GM23338 (cell line): ENCODE measurements around the gene TBX3. TPM values are rescaled to one million over a fixed set of nuclear protein-coding genes. Genes with fewer than 3 reads are reported as not detected.

Experiments
- ATAC-seq: fragments of 200-7000 bp; cut with Tn5 transposase; 3 replicates; pipeline ENCODE4 v1.9.1; 2020
- DNase-seq: peaks from one replicate; pipeline ENCODE4 v3.0.0-alpha.2; 2015; ENCODE audit warnings: low spot score
- H2AFZ ChIP-seq: fragments of 200-600 bp; sonication (generic); 2 replicates; pipeline ENCODE4 v1.8.0; 2016; ENCODE audit warnings: antibody characterized with exemption, mild to moderate bottlenecking, moderate library complexity
- H3F3A ChIP-seq: fragments of 200-600 bp; sonication (generic); replicated peaks from 2 replicates; pipeline ENCODE4 v1.8.0; 2017; ENCODE audit warnings: antibody characterized with exemption, mixed run types, low read depth
- H3K27ac ChIP-seq: fragments of 200-600 bp; sonication (generic); 2 replicates; pipeline ENCODE4 v1.6.1; 2016; ENCODE audit warnings: low read depth
- H3K27me3 ChIP-seq: fragments of 200-600 bp; sonication (generic); 2 replicates; pipeline ENCODE4 v1.8.0; 2016; ENCODE audit warnings: mild to moderate bottlenecking, mixed run types, moderate library complexity; ENCODE audit not compliant: insufficient read depth
- H3K36me3 ChIP-seq: fragments of 200-600 bp; sonication (generic); 2 replicates; pipeline ENCODE4 v1.8.0; 2016; ENCODE audit warnings: mild to moderate bottlenecking; ENCODE audit not compliant: insufficient read depth
- H3K4me1 ChIP-seq: fragments of 200-600 bp; sonication (generic); 2 replicates; pipeline ENCODE4 v1.8.0; 2016; ENCODE audit warnings: mild to moderate bottlenecking, moderate library complexity; ENCODE audit not compliant: insufficient read depth
- H3K4me2 ChIP-seq: fragments of 200-600 bp; sonication (generic); 2 replicates; pipeline ENCODE4 v1.7.1; 2017; ENCODE audit warnings: mixed run types
- H3K4me3 ChIP-seq: fragments of 200-600 bp; sonication (generic); 2 replicates; pipeline ENCODE4 v1.6.1; 2016; ENCODE audit warnings: mixed run types
- H3K79me2 ChIP-seq: fragments of 200-600 bp; sonication (generic); replicated peaks from 2 replicates; pipeline ENCODE4 v1.8.0; 2017; ENCODE audit warnings: mild to moderate bottlenecking; ENCODE audit not compliant: insufficient read depth
- H3K9me2 ChIP-seq: fragments of 200-600 bp; sonication (generic); 2 replicates; pipeline ENCODE4 v1.8.0; 2017; ENCODE audit not compliant: insufficient read depth
- H4K20me1 ChIP-seq: fragments of 200-600 bp; sonication (generic); replicated peaks from 2 replicates; pipeline ENCODE4 v1.8.0; 2017; ENCODE audit warnings: mild to moderate bottlenecking; ENCODE audit not compliant: insufficient read depth
- H3K27ac Mint-ChIP-seq: 2 replicates; pipeline ENCODE4 v1.8.0; 2020; ENCODE audit warnings: inconsistent platforms, mild to moderate bottlenecking, moderate library complexity, mixed read lengths
- H3K27me3 Mint-ChIP-seq: 3 replicates; pipeline ENCODE4 v1.8.0; 2022; ENCODE audit warnings: low read depth, mild to moderate bottlenecking, moderate library complexity, mixed read lengths, inconsistent platforms; ENCODE audit not compliant: insufficient read depth, poor library complexity
- H3K36me3 Mint-ChIP-seq: 3 replicates; pipeline ENCODE4 v1.8.0; 2021; ENCODE audit warnings: low read depth, mild to moderate bottlenecking, inconsistent platforms, moderate library complexity, mixed read lengths
- H3K4me1 Mint-ChIP-seq: 3 replicates; pipeline ENCODE4 v1.8.0; 2020; ENCODE audit warnings: mild to moderate bottlenecking, inconsistent platforms, mixed read lengths
- H3K4me3 Mint-ChIP-seq: 3 replicates; pipeline ENCODE4 v1.8.0; 2021; ENCODE audit warnings: moderate library complexity, mild to moderate bottlenecking, inconsistent platforms, mixed read lengths
- H3K9me3 Mint-ChIP-seq: 3 replicates; pipeline ENCODE4 v1.8.0; 2020; ENCODE audit warnings: moderate library complexity, mild to moderate bottlenecking, inconsistent platforms, mixed read lengths
- CREB1 ChIP-seq: fragments of 250-450 bp; sonication (Bioruptor Pico); IDR thresholded peaks from 2 replicates; pipeline ENCODE4 v1.5.0; 2020; ENCODE audit warnings: low read depth, mild to moderate bottlenecking, moderate library complexity
- EZH2 ChIP-seq: fragments of 200-600 bp; sonication (generic); IDR thresholded peaks from one replicate; pipeline ENCODE4 v1.8.0; 2017; ENCODE audit warnings: antibody characterized with exemption, mild to moderate bottlenecking, low read depth; ENCODE audit not compliant: unreplicated experiment
- EZH2phosphoT487 ChIP-seq: fragments of 200-600 bp; sonication (generic); IDR thresholded peaks from one replicate; pipeline ENCODE4 v1.8.1; 2018; ENCODE audit warnings: antibody characterized with exemption; ENCODE audit not compliant: unreplicated experiment
- JUNB ChIP-seq: IDR thresholded peaks from one replicate; pipeline ENCODE4 v1.6.1; 2016; ENCODE audit warnings: antibody characterized with exemption; ENCODE audit not compliant: unreplicated experiment
- NANOG ChIP-seq: IDR thresholded peaks from 2 replicates; pipeline ENCODE4 v1.6.1; 2016; ENCODE audit warnings: antibody characterized with exemption, borderline replicate concordance
- POLR2AphosphoS5 ChIP-seq: IDR thresholded peaks from 2 replicates; pipeline ENCODE4 v1.6.1; 2016; ENCODE audit warnings: antibody characterized with exemption, low read depth
- STAT1 ChIP-seq: IDR thresholded peaks from one replicate; pipeline ENCODE4 v1.6.1; 2016; ENCODE audit warnings: antibody characterized with exemption; ENCODE audit not compliant: unreplicated experiment
- ZNF114 ChIP-seq: fragments of 250-450 bp; sonication (Bioruptor Pico); IDR thresholded peaks from 2 replicates; pipeline ENCODE4 v1.5.0; 2020; ENCODE audit warnings: mild to moderate bottlenecking, moderate library complexity
- ZNF331 ChIP-seq: fragments of 250-450 bp; sonication (Bioruptor Pico); IDR thresholded peaks from 2 replicates; pipeline ENCODE4 v1.5.0; 2020; ENCODE audit warnings: low read depth, mild to moderate bottlenecking, moderate library complexity
- polyA plus RNA-seq: library from polyadenylated mRNA; unstranded; fragments of >200 nt; fragmentation: Nextera tagmentation; extraction: Ambion mirVana; gene quantifications from 2 replicates; pipeline ENCODE4 v1.2.1, GENCODE V29; 2016
- total RNA-seq: library from RNA; depleted of rRNA; stranded (reverse); fragments of >200 nt; shearing (Covaris generic); gene quantifications from 2 replicates; pipeline ENCODE4 v1.2.3, GENCODE V29; 2014
- TF ChIP-seq, protein P1 (sequence below): fragments of 250-450 bp; sonication (Bioruptor Pico); IDR thresholded peaks from 2 replicates; pipeline ENCODE4 v1.5.0; 2020; ENCODE audit warnings: mild to moderate bottlenecking, moderate library complexity
- TF ChIP-seq, protein P2 (sequence below): IDR thresholded peaks from 2 replicates; pipeline ENCODE4 v1.6.1; 2016; ENCODE audit warnings: antibody characterized with exemption
- TF ChIP-seq, protein P3 (sequence below): IDR thresholded peaks from one replicate; pipeline ENCODE4 v1.6.1; 2018; ENCODE audit warnings: antibody characterized with exemption; ENCODE audit not compliant: unreplicated experiment
- TF ChIP-seq, protein P4 (sequence below), 2 experiments: fragments of 200-600 bp in 1 of 2; sonication (generic) in 1 of 2; conservative IDR thresholded peaks; 2 replicates each; pipeline versions ENCODE4 v1.5.1 to v1.6.1; 2016 to 2017; ENCODE audit warnings: antibody characterized with exemption in 2 of 2, low read depth in 2 of 2, mild to moderate bottlenecking in 2 of 2, moderate library complexity in 1 of 2

Gene TBX3
- total and polyA plus RNA-seq, 2 experiments from 2014 or later = 0.18 to 0.24 TPM

DNA sequence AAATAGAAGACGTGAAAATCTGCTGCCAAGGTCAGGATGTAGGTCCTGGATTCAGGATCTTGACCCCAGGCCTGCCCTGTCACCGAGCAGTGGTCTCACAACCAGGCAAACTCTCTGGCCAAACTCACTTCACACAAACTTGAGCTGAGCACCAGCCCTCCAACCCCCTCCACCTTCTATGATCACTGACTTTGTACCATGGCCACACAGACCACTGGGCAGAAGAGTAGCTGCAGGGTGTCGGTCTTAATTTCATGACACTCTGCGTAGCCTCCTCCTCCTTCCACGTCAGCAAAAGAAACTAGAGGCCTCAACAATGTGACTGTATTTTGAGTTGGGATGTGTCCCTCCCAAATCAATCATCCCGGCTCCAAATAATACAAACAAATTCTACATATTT, 7.2 kb upstream of the TBX3 start:
- no peak overlapping the region for H3K27ac Mint-ChIP-seq
- Histone ChIP-seq H2AFZ (no peak overlapping the region), H3F3A (peaks cover 49% of the 10 kb centered on the region), H3K9me2 (no peaks in the 10 kb centered on the region), H3K79me2 (no peaks in the 10 kb centered on the region), H3K27ac (no peak overlapping the region), H3K4me3 (no peak overlapping the region), H3K36me3 (no peaks in the 10 kb centered on the region), H4K20me1 (peaks cover 55% of the 10 kb centered on the region), H3K4me2 (0 out of 2 replicates have a peak overlapping the region, but pooled peaks have one; percentile 75), H3K4me1 (peaks cover 77% of the 10 kb centered on the region), H3K27me3 (peaks cover 100% of the 10 kb centered on the region)
- no peaks in the 10 kb centered on the region for H3K36me3 Mint-ChIP-seq
- H3K4me1 Mint-ChIP-seq = peaks cover 66% of the 10 kb centered on the region
- H3K9me3 Mint-ChIP-seq = peaks cover 3% of the 10 kb centered on the region; the same call in 1 of the 3 replicates
- TF ChIP-seq NANOG (no peak), EZH2phosphoT487 (no peak), ZNF331 (CRISPR knock-in tag) (no peak), ZNF114 (CRISPR knock-in tag) (no peak), POLR2AphosphoS5 (no peak), EZH2 (no peak), STAT1 (no peak), JUNB (no peak), CREB1 (CRISPR knock-in tag) (no peak)
- TF ChIP-seq, protein P1, sequence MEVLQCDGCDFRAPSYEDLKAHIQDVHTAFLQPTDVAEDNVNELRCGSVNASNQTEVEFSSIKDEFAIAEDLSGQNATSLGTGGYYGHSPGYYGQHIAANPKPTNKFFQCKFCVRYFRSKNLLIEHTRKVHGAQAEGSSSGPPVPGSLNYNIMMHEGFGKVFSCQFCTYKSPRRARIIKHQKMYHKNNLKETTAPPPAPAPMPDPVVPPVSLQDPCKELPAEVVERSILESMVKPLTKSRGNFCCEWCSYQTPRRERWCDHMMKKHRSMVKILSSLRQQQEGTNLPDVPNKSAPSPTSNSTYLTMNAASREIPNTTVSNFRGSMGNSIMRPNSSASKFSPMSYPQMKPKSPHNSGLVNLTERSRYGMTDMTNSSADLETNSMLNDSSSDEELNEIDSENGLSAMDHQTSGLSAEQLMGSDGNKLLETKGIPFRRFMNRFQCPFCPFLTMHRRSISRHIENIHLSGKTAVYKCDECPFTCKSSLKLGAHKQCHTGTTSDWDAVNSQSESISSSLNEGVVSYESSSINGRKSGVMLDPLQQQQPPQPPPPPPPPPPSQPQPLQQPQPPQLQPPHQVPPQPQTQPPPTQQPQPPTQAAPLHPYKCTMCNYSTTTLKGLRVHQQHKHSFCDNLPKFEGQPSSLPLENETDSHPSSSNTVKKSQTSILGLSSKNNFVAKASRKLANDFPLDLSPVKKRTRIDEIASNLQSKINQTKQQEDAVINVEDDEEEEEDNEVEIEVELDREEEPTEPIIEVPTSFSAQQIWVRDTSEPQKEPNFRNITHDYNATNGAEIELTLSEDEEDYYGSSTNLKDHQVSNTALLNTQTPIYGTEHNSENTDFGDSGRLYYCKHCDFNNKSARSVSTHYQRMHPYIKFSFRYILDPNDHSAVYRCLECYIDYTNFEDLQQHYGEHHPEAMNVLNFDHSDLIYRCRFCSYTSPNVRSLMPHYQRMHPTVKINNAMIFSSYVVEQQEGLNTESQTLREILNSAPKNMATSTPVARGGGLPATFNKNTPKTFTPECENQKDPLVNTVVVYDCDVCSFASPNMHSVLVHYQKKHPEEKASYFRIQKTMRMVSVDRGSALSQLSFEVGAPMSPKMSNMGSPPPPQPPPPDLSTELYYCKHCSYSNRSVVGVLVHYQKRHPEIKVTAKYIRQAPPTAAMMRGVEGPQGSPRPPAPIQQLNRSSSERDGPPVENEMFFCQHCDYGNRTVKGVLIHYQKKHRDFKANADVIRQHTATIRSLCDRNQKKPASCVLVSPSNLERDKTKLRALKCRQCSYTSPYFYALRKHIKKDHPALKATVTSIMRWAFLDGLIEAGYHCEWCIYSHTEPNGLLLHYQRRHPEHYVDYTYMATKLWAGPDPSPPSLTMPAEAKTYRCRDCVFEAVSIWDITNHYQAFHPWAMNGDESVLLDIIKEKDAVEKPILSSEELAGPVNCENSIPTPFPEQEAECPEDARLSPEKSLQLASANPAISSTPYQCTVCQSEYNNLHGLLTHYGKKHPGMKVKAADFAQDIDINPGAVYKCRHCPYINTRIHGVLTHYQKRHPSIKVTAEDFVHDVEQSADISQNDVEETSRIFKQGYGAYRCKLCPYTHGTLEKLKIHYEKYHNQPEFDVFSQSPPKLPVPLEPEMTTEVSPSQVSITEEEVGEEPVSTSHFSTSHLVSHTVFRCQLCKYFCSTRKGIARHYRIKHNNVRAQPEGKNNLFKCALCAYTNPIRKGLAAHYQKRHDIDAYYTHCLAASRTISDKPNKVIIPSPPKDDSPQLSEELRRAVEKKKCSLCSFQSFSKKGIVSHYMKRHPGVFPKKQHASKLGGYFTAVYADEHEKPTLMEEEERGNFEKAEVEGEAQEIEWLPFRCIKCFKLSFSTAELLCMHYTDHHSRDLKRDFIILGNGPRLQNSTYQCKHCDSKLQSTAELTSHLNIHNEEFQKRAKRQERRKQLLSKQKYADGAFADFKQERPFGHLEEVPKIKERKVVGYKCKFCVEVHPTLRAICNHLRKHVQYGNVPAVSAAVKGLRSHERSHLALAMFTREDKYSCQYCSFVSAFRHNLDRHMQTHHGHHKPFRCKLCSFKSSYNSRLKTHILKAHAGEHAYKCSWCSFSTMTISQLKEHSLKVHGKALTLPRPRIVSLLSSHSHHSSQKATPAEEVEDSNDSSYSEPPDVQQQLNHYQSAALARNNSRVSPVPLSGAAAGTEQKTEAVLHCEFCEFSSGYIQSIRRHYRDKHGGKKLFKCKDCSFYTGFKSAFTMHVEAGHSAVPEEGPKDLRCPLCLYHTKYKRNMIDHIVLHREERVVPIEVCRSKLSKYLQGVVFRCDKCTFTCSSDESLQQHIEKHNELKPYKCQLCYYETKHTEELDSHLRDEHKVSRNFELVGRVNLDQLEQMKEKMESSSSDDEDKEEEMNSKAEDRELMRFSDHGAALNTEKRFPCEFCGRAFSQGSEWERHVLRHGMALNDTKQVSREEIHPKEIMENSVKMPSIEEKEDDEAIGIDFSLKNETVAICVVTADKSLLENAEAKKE (CRISPR knock-in tag) = no peak
- TF ChIP-seq, protein P2, sequence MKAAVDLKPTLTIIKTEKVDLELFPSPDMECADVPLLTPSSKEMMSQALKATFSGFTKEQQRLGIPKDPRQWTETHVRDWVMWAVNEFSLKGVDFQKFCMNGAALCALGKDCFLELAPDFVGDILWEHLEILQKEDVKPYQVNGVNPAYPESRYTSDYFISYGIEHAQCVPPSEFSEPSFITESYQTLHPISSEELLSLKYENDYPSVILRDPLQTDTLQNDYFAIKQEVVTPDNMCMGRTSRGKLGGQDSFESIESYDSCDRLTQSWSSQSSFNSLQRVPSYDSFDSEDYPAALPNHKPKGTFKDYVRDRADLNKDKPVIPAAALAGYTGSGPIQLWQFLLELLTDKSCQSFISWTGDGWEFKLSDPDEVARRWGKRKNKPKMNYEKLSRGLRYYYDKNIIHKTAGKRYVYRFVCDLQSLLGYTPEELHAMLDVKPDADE = no peak
- TF ChIP-seq, protein P3, sequence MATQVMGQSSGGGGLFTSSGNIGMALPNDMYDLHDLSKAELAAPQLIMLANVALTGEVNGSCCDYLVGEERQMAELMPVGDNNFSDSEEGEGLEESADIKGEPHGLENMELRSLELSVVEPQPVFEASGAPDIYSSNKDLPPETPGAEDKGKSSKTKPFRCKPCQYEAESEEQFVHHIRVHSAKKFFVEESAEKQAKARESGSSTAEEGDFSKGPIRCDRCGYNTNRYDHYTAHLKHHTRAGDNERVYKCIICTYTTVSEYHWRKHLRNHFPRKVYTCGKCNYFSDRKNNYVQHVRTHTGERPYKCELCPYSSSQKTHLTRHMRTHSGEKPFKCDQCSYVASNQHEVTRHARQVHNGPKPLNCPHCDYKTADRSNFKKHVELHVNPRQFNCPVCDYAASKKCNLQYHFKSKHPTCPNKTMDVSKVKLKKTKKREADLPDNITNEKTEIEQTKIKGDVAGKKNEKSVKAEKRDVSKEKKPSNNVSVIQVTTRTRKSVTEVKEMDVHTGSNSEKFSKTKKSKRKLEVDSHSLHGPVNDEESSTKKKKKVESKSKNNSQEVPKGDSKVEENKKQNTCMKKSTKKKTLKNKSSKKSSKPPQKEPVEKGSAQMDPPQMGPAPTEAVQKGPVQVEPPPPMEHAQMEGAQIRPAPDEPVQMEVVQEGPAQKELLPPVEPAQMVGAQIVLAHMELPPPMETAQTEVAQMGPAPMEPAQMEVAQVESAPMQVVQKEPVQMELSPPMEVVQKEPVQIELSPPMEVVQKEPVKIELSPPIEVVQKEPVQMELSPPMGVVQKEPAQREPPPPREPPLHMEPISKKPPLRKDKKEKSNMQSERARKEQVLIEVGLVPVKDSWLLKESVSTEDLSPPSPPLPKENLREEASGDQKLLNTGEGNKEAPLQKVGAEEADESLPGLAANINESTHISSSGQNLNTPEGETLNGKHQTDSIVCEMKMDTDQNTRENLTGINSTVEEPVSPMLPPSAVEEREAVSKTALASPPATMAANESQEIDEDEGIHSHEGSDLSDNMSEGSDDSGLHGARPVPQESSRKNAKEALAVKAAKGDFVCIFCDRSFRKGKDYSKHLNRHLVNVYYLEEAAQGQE = no peak
- TF ChIP-seq, protein P4, sequence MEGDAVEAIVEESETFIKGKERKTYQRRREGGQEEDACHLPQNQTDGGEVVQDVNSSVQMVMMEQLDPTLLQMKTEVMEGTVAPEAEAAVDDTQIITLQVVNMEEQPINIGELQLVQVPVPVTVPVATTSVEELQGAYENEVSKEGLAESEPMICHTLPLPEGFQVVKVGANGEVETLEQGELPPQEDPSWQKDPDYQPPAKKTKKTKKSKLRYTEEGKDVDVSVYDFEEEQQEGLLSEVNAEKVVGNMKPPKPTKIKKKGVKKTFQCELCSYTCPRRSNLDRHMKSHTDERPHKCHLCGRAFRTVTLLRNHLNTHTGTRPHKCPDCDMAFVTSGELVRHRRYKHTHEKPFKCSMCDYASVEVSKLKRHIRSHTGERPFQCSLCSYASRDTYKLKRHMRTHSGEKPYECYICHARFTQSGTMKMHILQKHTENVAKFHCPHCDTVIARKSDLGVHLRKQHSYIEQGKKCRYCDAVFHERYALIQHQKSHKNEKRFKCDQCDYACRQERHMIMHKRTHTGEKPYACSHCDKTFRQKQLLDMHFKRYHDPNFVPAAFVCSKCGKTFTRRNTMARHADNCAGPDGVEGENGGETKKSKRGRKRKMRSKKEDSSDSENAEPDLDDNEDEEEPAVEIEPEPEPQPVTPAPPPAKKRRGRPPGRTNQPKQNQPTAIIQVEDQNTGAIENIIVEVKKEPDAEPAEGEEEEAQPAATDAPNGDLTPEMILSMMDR (conservative IDR thresholded peaks at IDR 0.05; ENCODE audit: low read depth in 2 of 2) = no peak
- DNase-seq (no peak), ATAC-seq (no peak)
- H3K27me3 Mint-ChIP-seq = peaks cover 99% of the 10 kb centered on the region
- H3K4me3 Mint-ChIP-seq = peak overlapping the region; percentile 57; the same call in 1 of the 3 replicates
